Natural killer cell (primary cell): ENCODE measurements around the gene IQCK. TPM values are rescaled to one million over a fixed set of nuclear protein-coding genes. Genes with fewer than 3 reads are reported as not detected.

Experiments
- ATAC-seq, 3 donors: fragments of 150-1000 bp in 2 of 3; fragments of 200-7000 bp in 1 of 3; cut with Tn5 transposase; 1 replicate in 1 of 3; 2 replicates in 2 of 3; pipeline ENCODE4 v1.10.0; 2021; ENCODE audit warnings: mild to moderate bottlenecking in 2 of 3, moderate library complexity in 2 of 3
- DNase-seq, 2 donors: peaks; one replicate each; pipeline versions ENCODE4 v3.0.0 to v3.0.0-alpha.2; 2013 to 2021; ENCODE audit warnings: mixed read lengths in 1 of 2
- H3K27ac ChIP-seq: one replicate; pipeline ENCODE4 v1.5.1; 2013; ENCODE audit warnings: mild to moderate bottlenecking, low read length
- H3K27me3 ChIP-seq: one replicate; pipeline ENCODE4 v1.6.1; 2013; ENCODE audit warnings: low read length; ENCODE audit not compliant: control insufficient read depth, insufficient read depth
- H3K36me3 ChIP-seq: one replicate; pipeline ENCODE4 v1.6.1; 2013; ENCODE audit warnings: low read length; ENCODE audit not compliant: control insufficient read depth, insufficient read depth
- H3K4me1 ChIP-seq: one replicate; pipeline ENCODE4 v1.6.1; 2013; ENCODE audit warnings: low read length; ENCODE audit not compliant: control insufficient read depth, insufficient read depth
- H3K4me3 ChIP-seq: one replicate; pipeline ENCODE4 v1.5.1; 2013; ENCODE audit warnings: low read length
- H3K9me3 ChIP-seq: one replicate; pipeline ENCODE4 v1.6.1; 2013; ENCODE audit warnings: low read length; ENCODE audit not compliant: control insufficient read depth, insufficient read depth
- H3K27ac Mint-ChIP-seq, 2 donors: one replicate each; pipeline ENCODE4 v1.8.0; 2022; ENCODE audit warnings: mild to moderate bottlenecking in 2 of 2, mixed read lengths in 2 of 2, moderate library complexity in 1 of 2
- H3K27me3 Mint-ChIP-seq, 2 donors: one replicate each; pipeline ENCODE4 v1.8.0; 2022; ENCODE audit warnings: low read depth in 2 of 2, mixed read lengths in 2 of 2
- H3K36me3 Mint-ChIP-seq: one replicate; pipeline ENCODE4 v1.8.0; 2022; ENCODE audit warnings: mixed read lengths
- H3K4me1 Mint-ChIP-seq, 2 donors: one replicate each; pipeline ENCODE4 v1.8.0; 2022; ENCODE audit warnings: mixed read lengths in 2 of 2
- H3K4me3 Mint-ChIP-seq: one replicate; pipeline ENCODE4 v1.8.0; 2022; ENCODE audit warnings: mild to moderate bottlenecking, moderate library complexity, mixed read lengths
- H3K9me3 Mint-ChIP-seq, 2 donors: one replicate each; pipeline ENCODE4 v1.8.0; 2022; ENCODE audit warnings: mixed read lengths in 2 of 2
- WGBS: methylation state at CpG from one replicate; pipeline ENCODE4 v1.1.7; 2013; ENCODE audit warnings: missing lambda C conversion rate; ENCODE audit not compliant: insufficient coverage; 5-methylcytosine and 5-hydroxymethylcytosine counted together
- intact Hi-C: fragments of 100-400 bp; cut with micrococcal nuclease; formaldehyde crosslinking; loops from one replicate; pipeline ENCODE4 v1.14.2; 2022
- total RNA-seq, 4 donors: library from RNA; stranded (reverse); fragments of 120-200 nt in 1 of 4; gene quantifications; one replicate each; pipeline versions ENCODE4 v1.2.3 to v1.2.4, GENCODE V29; 2013 to 2022
- TF ChIP-seq, protein P1 (sequence below): fragments of 200-600 bp; IDR thresholded peaks from one replicate; pipeline ENCODE4 v1.8.0; 2022; ENCODE audit warnings: antibody characterized with exemption

IQCK gene
- total RNA-seq, 3 donors from 2014 or later (not counting 1 experiment from before 2014, with no cell fraction given) = 0.38 to 1.8 (median 0.68) TPM

DNA sequence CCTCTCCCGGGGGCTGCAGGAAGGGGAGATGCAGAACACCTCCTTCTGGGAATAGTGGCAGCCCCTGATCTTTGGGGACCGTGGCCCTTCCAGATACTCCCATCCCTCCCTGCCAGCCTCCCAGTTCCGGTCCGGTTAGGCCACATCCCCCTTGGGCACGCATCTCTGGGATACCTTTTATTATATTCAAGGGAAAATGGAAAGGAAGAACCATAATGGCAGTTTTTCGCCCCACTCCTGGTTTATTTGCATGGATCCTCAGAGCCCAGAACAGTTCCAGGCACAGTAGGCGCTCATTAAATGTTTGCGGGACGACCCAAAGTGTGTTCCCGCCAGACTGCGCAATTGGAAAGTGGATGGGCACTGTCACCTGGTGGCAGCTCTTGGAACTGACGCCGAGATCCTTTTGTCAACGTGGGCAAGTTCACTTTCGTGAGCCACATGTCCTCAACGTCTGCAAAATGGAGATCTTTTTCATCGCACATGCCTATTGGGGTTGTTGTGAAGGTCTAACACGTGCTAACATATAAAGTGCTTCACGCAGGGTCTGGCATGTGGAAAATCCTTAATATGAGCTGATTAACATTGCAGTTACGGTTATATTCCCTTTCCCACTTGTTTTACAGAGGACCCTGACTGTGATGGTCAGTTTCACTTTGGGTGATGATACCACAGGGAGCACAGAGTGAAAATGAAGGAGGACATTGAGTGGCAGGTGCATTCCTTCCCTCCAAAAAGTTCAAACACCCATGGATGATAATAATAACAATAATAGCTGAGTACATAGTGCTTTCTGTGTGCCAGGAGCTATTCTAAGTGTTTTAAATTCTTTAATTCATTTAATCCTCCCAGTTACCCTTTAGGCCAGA is 168.2 kb downstream of the IQCK start:
- H3K27ac Mint-ChIP-seq = no peak overlapping the region
- Histone ChIP-seq H3K4me3 (no peak overlapping the region), H3K27ac (no peak overlapping the region), H3K4me1 (peaks cover 27% of the 10 kb centered on the region), H3K9me3 (no peaks in the 10 kb centered on the region), H3K27me3 (peaks cover 22% of the 10 kb centered on the region), H3K36me3 (no peaks in the 10 kb centered on the region)
- TF ChIP-seq, protein P1, sequence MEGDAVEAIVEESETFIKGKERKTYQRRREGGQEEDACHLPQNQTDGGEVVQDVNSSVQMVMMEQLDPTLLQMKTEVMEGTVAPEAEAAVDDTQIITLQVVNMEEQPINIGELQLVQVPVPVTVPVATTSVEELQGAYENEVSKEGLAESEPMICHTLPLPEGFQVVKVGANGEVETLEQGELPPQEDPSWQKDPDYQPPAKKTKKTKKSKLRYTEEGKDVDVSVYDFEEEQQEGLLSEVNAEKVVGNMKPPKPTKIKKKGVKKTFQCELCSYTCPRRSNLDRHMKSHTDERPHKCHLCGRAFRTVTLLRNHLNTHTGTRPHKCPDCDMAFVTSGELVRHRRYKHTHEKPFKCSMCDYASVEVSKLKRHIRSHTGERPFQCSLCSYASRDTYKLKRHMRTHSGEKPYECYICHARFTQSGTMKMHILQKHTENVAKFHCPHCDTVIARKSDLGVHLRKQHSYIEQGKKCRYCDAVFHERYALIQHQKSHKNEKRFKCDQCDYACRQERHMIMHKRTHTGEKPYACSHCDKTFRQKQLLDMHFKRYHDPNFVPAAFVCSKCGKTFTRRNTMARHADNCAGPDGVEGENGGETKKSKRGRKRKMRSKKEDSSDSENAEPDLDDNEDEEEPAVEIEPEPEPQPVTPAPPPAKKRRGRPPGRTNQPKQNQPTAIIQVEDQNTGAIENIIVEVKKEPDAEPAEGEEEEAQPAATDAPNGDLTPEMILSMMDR = peak; percentile 85
- intact Hi-C loops = loop anchor here (1.0 to 5.0 kb wide), 3 partner anchors 285 to 799 kb away; no protein-coding TSS in a partner anchor
- H3K27me3 Mint-ChIP-seq = peaks cover 30 to 32% of the 10 kb centered on the region in 2 donors
- ATAC-seq (peak; percentile 51 to 72 (median 69)), DNase-seq (peak; percentile 55 to 90)
- no peaks in the 10 kb centered on the region for H3K36me3 Mint-ChIP-seq
- H3K9me3 Mint-ChIP-seq = no peaks in the 10 kb centered on the region
- peaks cover 15 to 23% of the 10 kb centered on the region in 2 donors for H3K4me1 Mint-ChIP-seq
- peak overlapping the region; percentile 79 for H3K4me3 Mint-ChIP-seq
- 7% methylated on average over 18 of the region's 20 CpGs for WGBS

DNA sequence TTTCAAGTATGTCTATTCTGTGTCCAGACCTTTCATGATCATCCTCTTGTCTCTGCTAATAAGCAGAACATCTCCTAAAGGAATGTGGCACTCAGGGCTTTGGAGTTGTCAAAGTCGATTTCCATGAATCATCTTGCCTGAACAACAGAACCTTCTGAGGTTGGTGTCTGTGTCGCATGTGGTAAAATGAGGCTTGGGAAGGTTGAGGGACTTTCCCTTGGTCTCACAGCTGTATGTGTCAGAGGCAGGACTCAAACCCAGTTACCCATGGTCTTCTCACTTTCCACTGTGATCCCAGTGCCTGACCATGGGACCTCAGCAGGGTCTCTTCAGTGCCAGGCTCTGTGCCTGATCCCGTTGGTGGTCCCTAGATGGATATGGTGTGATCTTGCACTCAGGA is 170.8 kb downstream of the IQCK start:
- TF ChIP-seq, protein P1 = no peak
- Mint-ChIP-seq H3K4me3 (no peak overlapping the region), H3K4me1 (peaks cover 15 to 23% of the 10 kb centered on the region in 2 donors), H3K9me3 (no peaks in the 10 kb centered on the region), H3K36me3 (no peaks in the 10 kb centered on the region), H3K27me3 (peaks cover 12 to 18% of the 10 kb centered on the region in 2 donors), H3K27ac (no peak overlapping the region)
- Histone ChIP-seq H3K4me3 (no peak overlapping the region), H3K4me1 (peaks cover 23% of the 10 kb centered on the region), H3K9me3 (no peaks in the 10 kb centered on the region), H3K27ac (no peak overlapping the region), H3K27me3 (peaks cover 12% of the 10 kb centered on the region), H3K36me3 (no peaks in the 10 kb centered on the region)
- no peak for DNase-seq
- intact Hi-C loops = loop anchor here (5.0 kb wide), 1 partner anchor 802 kb away; no protein-coding TSS in a partner anchor
- no peak for ATAC-seq
- 68% methylated on average over 3 of the region's 3 CpGs for WGBS

DNA sequence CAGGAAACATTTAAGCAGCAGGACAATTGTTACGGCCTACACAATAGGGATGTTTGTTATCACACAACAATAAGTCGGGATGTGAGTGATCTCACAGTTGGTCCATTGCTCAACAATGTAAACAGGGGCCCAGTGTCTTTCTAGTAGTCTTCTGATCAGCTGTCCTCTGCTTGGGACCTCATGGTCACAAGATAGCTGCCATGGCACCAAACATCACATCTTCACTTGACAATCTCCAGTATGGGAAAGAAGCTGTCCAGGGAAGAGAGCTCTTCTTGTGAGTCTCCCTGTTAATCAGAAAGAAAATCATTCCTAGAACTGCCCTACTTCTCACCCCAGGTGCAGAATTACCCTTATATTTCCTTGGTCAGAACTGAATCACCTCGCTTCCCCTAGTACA is 172.8 kb downstream of the IQCK start:
- Histone ChIP-seq H3K4me3 (no peak overlapping the region), H3K27me3 (peaks cover 3% of the 10 kb centered on the region), H3K36me3 (no peaks in the 10 kb centered on the region), H3K27ac (no peak overlapping the region), H3K9me3 (no peaks in the 10 kb centered on the region), H3K4me1 (peaks cover 5% of the 10 kb centered on the region)
- peaks cover 2 to 4% of the 10 kb centered on the region in 2 donors for H3K27me3 Mint-ChIP-seq
- H3K27ac Mint-ChIP-seq = no peak overlapping the region
- H3K9me3 Mint-ChIP-seq = no peaks in the 10 kb centered on the region
- DNase-seq (no peak), ATAC-seq (no peak)
- 90% methylated on average over 3 of the region's 3 CpGs for WGBS
- TF ChIP-seq, protein P1 = no peak
- intact Hi-C loops = no loop called here
- H3K36me3 Mint-ChIP-seq = no peaks in the 10 kb centered on the region
- H3K4me3 Mint-ChIP-seq = no peak overlapping the region
- H3K4me1 Mint-ChIP-seq = peaks cover 6 to 7% of the 10 kb centered on the region in 2 donors
